G401 (cell line): Measurements from ENCODE around the gene PRKAG2. TPM values are rescaled to one million over a fixed set of nuclear protein-coding genes. Genes with fewer than 3 reads are reported as not detected.
"Not testable (repeated sequence)": the region's sequence is repeated elsewhere in the genome, so short reads cannot be mapped to it uniquely, and the experiment has no call there.

Experiments
- DNase-seq: peaks from one replicate; pipeline ENCODE4 v3.0.0-alpha.2; 2015; ENCODE audit warnings: low spot score
- in situ Hi-C: cut with HindIII; loops from 2 replicates; pipeline ENCODE4 v1.10.0; 2016; ENCODE audit warnings: low sequenced_read_pairs, mixed read lengths
- total RNA-seq: library from RNA; depleted of rRNA; stranded (reverse); fragments of >200 nt; shearing (Covaris generic); gene quantifications from 2 replicates; pipeline ENCODE4 v1.2.3, GENCODE V29; 2014

PRKAG2 gene
- total RNA-seq, 1 experiment from 2014 or later, result 92.4 TPM

DNA sequence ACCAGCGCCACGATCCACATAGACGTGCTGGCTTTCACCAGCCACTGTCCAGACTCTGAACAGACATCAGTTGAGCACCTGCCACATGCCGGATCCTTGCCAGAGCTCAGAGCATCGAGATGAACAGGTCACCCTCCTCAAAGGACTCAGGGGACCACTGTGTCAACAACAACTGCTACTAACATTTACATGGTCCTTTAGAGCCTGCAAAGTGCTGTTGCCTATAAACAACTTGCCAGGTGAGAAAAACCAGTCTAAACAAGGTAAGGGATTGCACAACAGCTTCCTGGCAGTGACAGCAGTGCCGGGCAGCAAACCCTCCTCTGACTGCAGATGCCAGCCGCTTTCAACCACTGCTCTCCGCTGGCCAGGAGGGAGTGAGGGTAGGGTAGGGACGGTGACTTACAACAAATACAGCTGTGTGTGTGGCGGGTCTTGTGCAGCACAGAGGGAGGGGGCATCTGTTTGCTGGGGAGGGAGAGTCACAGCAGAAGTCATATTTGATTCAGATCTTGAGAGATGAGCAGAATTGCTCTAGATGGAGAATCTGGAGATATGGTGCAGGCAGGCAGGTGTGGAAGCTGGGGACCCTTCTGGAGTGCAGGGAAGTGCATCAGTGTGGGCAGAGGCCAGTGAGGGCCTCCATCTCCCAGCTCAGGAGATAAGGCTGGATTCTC is 324.4 kb downstream of the PRKAG2 start:
- in situ Hi-C loops, result no loop called here
- DNase-seq, result peak; percentile 25

DNA sequence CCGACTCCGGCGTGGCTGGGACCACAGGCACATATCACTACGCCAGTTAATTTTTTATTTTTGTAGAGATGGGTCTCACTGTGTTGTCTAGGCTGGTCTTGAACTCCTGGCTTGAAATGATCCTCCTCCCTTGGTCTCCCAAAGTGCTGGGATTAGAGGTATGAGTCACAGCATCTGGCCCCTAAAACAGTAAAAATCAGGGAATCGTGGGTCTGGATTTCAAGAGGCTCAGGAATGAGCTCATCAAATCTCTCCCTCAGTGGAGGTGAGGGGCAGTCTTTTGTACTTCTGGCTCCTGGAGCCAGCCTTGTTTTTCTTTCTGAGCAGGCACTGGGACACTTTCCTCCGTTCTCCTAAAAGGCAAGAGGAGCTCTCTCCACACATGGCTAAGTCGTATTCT is 325.1 kb downstream of the PRKAG2 start:
- in situ Hi-C loops, result no loop called here
- no peak for DNase-seq

DNA sequence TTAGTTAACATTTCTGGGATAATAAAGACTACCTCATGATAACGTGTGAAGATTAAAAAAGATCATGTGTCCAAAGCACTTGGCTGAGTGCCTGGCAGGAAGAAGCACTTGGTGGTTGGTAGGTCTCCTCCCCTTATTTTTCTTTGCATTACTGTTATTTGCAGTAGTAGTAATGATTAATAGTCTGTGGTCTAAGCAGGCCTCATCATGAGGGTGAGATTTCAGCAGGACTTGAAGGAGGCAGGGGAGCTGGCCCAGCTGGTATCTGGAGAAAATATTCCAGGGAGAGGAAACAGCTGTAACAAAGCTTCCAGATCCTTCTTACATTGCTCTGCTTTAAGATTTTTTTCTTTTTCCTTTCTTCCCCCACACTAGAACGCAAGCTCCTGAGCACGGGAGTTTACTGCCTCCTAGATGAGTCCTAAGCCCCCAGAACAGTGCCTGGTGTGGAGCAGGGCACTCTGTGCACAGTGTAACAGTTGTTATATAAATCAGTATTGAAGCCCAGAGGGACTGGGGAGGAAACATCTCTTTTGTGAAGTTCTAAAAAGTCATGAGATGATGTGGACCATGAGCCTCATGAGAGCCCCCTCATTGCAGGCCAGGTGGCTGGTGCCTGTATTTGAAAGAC is 326.1 kb downstream of the PRKAG2 start:
- DNase-seq, result no peak
- in situ Hi-C loops, result no loop called here

DNA sequence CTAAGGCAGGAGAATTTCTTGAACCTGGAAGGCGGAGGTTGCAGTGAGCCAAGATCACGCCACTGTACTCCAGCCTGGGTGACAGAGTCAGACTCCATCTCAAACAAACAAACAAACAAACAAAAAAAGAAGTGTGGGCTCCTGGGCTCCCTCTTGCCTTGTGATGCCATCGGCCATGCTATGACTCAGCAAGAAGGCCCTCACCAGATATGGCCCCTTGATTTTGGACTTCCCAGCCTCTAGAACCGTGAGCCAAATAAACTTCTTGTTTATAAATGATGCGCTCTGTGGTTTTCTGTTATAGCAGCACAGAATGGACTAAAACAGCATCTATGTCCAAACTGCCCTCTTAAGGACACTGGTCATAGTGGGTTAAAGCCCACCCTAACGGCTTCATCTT is 327.3 kb downstream of the PRKAG2 start:
- DNase-seq, result no peak
- in situ Hi-C loops, result no loop called here

DNA sequence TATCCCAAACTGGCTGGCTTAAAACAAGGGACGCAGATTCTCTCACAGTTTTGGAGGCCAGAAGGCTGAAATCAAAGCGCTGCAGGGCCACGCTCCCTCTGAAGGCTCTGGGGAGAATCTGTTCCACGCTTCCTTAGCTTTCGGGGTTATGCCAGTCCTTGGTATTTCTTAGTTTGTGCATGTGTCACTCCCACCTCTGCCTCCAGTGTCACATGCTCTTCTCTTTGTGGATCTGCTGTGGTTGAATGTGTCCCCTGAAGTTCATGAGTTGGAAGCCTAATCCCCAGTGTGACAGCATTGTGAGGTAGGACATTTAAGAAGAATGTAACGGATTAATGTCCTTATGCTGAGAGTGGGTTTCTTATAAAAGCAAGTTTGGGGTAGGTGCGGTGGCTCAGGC is 327.8 kb downstream of the PRKAG2 start:
- in situ Hi-C loops, result no loop called here
- DNase-seq, result no peak

DNA sequence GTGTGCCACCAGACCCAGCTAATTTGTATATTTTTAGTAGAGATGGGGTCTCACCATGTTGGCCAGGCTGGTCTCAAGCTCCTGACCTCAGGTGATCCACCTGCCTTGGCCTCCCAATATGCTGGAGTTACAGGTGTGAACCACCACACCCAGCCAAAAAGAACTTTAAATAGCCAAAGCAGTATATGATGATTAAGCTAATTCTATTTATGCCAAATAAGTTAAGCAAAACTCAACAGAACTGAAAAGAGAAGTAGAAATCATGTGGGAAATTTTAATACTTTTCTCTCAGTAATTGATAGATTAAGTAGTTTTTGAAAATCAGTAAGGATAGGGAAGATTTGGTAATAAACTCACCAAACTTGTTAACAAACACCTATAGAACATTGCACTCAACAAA is 332.7 kb downstream of the PRKAG2 start:
- no peak for DNase-seq
- in situ Hi-C loops, result no loop called here

DNA sequence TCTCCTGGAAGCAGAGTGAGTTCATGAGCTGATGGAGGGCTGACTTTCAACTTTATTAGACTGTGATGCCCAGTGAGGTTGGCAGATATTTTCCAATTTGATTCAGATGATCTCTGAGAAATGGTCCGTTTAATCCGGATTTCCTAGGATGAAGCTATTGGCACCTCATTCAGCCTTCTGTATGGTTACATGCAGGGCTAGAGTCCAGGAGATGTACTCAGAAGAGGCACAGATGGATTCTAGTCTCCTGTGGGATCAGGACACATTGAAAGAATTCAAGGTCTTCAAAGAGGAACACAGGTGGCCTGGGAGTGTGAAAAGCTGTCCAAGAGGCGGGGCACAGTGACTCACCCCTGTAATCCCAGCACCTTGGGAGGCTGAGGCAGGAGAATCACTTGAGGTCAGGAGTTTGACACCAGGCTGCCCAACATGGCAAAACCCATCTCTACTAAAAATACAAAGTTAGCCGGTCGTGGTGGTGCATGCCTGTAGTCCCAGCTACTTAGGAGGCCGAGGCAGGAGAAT is 334.2 kb downstream of the PRKAG2 start:
- DNase-seq, result peak; percentile 69
- in situ Hi-C loops, result no loop called here

DNA sequence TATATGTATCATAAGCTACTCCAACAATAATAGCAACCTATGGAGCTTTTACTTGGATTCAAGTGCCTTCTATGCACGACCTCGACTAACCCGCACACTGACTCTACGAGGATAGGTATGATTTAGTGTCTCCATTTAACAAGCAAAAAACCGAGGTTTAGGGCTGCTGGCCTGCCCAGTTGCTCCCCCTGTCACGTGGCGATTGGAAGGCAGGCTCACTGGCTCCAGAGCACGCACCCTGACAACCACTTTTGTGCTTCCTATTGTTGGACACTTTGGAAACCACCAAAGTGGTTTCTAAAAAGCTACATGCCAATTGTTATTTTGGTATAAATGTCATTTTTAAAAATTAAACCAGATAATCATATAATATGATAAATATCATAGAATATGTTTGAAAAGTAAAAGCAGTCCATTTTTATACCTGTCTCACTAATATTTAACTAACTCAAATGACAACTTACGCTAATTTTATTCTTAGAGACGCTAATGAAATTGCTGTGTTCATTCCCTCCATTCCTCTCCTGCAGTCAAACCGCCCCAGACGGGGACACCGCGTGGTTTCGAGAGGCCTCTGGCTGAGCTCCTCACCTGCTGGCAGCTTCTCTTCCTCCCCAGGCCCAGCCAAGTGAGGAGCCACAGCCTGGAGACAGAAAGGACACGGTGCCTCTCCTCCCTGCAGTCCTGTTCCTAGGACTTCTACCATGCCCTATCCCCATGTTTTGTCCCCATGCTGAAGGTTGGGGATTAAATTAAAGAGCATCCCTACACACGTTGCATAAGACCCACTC is 335.0 kb downstream of the PRKAG2 start:
- in situ Hi-C loops, result no loop called here
- peak; percentile 79 for DNase-seq

DNA sequence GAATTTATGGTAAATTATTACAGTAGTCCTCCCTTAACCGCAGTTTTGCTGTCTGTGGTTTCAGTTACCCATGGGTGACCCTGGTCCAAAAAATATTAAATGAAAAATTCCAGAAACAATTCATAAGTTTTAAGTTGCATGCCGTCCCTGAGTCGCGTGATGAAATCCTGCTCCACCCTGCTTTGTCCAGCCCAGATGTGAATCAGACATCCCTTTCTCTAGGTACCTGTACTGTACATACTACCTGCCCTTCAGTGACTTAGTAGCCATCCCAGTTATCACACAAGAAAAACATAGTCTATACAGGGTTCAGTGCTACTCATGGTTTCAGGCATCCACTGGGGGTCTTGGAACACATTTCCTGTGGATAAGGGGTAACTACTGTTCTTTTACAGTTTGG is 336.8 kb downstream of the PRKAG2 start:
- in situ Hi-C loops, result no loop called here
- DNase-seq, result no peak

DNA sequence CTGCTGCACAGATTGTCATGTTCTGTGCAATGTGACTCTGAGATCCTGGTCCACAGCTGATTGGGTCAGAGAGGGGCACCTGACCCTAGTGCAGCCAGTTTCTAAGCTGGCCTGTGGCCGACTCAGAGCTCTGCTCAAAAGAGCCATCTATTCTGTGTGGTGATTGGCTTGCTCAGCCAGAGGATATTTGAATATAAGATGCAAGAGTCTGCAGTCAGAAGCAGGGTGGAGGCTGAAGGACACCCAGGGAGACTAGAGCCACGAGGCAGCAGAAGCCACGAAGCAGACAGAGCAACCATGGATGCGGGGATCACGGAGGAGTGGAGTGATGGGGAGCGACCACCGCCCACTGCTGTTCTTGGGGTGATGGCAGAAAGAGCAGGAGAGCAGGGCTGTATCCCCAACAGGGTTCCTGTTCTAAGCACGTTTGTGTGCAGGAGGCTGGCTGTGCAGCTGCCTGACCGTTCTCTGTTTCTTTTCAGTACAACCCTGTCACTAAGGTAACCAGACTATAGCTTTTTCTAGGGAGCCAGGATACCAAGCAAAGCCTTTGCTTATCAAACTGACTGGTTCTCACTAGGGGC is 337.7 kb downstream of the PRKAG2 start:
- in situ Hi-C loops, result no loop called here
- DNase-seq, result peak; percentile 97

DNA sequence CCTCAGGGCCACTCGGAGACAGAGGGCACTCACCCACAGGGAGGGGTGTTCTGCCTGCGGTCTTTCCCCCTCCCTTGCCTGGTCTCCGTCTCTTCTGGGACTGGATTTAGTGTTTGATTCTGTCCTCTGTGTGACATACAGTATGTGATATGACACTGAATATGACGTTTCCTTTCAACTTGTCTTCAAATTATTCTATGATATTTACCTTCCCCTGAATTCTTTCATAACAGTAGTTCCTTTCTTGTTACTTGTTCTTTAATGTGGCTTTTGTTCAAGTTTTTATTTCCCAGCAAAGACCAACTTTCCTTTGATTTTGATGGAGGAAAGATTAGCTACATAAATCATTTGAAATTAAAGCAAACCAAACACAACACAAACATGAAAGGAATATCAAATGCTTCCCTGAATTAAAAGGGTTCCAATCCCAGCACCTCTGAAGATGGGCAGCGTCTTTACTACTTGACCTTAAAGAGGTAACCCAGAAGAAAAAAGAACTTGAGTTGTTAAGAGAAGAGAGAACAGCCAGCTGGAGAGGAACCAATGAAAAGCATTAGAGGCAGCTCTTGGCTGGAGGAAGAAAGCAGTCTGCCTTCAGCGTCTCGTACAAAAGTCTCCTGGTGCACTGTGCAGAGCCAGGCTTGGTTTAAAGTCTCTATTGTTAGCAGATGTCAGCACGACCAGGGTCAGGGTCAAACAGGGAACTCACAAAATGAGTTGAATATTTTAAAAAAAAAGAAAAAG is 338.9 kb downstream of the PRKAG2 start:
- DNase-seq, result peak; percentile 76
- in situ Hi-C loops, result no loop called here

DNA sequence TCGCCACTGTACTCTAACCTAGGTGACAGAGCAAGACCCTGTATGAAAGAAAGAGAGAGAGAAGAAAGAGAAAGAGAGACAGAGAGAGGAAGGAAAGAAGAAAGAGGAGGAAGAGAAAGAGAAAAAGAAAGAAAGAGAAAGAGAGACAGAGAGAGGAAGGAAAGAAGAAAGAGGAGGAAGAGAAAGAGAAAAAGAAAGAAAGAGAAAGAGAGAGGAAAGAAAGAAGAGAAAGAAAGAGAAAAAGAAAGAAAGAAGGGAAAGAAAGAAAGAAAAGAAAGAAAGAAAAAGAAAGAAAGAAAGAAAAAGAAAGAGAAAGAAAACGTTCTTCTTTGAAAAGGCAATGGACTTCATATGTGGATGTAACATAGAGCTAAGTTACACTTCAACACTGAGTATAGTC is 340.7 kb downstream of the PRKAG2 start:
- in situ Hi-C loops, DNase-seq: not testable (repeated sequence)

DNA sequence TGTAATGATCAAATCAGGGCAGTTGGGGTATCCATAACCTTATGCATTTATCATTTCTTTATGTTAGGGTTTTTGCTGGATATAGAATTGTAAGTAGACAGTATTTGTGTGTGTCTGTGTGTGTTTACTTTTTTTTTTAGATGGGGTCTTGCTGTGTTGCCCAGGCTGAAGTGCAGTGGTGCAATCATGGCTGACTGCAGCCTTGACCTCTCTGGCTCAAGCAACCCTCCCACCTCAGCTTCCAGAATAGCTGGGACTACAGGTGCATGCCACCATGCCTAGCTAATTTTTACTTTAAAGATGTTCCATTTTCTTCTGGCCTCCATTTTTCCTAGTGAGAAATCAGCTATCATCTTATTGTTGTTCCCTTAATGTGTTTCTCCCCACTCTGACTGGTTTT is 347.1 kb downstream of the PRKAG2 start:
- DNase-seq, result no peak
- in situ Hi-C loops, result no loop called here

DNA sequence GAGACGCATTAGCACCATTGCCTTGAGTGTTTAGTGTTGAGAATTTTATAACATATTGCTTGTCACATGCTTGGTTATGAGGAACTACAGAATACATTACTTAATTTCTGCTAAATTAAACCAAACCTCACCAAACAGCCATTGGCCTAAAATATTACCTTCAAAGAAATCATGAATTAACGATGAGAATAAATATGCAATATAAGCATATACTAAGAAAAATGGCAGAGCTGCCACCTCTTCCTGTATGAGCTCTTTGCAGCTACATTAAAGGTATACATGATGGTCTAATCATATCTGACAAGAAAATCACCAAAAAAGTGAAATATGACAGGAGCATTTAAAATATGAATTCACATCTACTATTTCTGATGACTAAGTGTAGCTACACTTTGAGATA is 352.1 kb downstream of the PRKAG2 start:
- in situ Hi-C loops, result no loop called here
- no peak for DNase-seq

DNA sequence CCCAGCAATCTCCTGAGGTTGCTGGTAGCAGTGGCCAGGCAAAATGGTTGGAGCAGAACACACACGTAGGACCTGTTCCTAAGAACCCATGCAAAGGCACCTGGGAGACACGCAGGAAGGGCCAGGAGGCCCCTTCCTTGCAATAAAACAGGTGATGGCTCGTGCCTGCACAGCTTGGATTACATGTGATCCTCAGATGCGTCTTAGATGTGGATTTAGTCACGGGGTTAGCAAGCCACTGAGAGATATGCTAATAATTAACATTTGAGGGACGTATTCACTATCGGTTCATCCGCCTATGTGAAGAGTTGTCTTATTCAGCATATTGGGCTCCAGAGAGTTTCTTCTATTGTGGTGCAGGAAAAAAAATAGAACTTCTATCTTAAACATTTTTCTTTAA is 352.6 kb downstream of the PRKAG2 start:
- in situ Hi-C loops, result no loop called here
- no peak for DNase-seq

DNA sequence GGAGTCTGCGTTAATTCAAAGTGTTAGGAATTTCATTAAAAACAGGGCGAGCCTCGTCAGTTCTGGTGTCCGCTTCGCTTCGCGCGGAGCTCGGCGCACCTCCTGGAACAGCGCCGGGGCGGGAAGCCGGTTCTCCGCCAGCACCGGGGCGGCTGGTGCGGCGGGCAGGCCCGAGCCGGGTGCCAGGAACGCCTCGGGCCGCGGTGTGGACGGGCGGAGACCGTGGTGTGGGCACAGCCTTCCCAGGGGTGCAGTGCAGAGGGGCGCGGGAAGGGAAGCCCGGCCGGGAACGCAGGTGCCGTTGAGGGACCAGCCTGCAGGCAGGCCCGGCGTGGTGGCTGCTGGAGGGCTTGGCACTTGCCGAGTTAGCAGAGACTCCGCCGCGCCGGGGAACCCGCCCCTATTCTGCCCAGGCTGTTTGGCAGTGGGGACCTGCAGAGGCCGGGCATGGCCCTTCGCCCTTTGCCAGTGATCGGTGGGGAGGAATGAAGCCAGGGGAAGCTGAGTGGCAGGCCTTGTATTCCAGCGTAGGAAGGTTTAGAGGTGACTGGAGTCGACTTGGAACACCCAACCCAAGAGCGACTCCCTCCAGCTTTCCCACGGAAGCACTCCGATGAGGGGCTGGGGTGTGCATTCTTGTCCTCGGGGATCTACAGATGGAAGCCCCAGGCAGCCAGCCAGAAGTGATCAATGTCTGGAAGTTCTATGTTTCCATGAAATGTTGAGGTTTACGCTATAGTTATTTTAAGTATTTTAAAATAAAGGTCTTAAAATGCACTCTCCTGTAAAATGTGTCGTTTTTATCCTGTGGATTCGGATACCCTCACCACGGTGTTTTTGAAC is 356.3 kb downstream of the PRKAG2 start:
- peak; percentile 43 for DNase-seq
- in situ Hi-C loops, result no loop called here

DNA sequence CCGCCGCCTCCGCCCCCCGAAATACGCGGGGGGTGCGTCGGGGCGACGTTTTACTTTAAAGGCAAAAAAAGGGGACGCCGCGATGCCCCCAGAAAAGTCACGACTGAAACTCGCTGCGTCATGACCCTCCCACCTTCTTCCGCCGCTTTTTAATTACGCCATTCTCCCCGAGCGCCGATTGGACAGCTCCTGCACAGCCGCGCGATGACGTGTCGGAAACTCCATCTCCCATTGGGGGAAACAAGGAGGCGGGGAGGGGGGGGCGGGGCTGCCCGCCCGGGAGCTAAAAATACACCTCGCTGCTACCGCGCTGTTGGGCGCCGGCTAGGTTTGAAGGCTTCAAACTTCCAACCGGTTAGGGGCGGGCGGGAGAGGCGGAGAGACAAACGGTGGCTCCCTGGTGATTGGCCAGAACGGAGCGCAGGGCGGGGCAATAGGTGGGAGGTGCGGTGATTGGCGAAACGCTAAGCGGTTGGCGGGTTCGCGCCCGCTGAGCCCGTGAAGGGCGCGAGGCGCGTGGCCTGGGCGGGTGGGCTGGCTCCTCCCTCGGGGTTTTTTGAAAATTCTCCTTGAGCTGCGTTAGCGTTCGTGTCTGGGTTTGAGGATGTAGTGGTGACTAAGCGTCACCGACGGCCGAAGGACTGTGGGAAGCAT is 357.0 kb downstream of the PRKAG2 start, which contains the start of gene RHEB:
Gene RHEB, minus strand, starts transcription at position 131 of the 654 bp plus-strand sequence. CDS start 384 bp downstream, outside the sequence.
- peak; percentile 99 for DNase-seq
- in situ Hi-C loops, result no loop called here
